ENCODE results near the gene HIC1.

The HIC1 gene

DNA sequence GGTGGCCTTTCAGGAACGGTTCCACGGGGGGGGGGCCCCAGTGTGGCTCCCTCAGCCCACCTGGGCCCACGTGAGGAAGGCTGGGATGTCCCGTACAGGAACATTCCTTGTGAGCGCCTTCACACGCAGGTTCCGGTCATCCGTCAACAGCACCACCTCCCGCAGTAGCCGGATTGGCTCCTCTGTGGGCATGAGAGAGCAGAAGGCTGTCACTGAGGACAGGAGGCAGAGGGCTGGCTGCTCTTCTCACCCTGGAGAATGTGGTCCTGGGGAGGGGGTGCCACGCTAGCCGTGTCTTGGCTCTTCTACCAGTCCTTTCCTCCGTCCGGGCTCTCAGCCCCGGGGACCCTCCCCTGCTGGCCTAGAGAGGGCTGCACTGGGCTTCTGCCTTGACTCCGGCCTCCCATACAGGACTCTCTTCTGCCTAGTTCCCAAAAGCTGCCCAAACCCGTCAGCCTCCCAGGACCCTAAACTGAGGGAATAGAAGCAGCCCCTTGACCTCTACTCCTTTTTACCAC lies 6.6 kb downstream of the HIC1 start:
- no peak for DNase-seq

DNA sequence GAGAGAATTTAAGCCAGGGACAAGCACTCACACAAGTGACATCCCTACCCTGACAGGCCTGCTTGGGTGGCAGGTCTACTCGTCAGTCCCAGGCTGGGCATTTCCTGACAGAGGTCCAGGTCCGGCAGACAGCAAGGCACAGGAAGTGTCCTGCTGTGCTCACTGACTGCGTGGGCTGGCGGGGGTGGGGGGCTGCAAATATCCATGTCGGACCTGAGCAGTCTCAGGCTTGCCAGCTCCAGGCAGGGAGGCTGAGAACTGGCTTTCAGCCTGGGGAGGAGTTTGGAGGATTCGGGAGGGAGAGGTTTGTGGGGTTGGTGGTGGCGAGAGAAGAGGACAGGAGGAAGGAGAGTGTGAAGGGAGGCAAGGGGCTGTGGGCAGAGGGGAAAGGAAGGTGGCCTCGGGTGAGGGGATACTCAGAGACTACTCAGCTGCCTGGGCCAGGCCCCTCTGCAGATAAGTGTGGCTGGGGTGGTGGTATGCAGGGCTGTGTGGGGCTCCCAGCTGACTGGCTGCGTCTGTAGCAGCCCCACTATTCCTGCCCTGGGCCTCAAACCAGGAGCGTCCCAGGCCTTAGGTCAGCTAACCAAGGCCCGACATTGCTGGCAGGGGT lies 7.8 kb downstream of the HIC1 start:
- DNase-seq, result peak; percentile 25

DNA sequence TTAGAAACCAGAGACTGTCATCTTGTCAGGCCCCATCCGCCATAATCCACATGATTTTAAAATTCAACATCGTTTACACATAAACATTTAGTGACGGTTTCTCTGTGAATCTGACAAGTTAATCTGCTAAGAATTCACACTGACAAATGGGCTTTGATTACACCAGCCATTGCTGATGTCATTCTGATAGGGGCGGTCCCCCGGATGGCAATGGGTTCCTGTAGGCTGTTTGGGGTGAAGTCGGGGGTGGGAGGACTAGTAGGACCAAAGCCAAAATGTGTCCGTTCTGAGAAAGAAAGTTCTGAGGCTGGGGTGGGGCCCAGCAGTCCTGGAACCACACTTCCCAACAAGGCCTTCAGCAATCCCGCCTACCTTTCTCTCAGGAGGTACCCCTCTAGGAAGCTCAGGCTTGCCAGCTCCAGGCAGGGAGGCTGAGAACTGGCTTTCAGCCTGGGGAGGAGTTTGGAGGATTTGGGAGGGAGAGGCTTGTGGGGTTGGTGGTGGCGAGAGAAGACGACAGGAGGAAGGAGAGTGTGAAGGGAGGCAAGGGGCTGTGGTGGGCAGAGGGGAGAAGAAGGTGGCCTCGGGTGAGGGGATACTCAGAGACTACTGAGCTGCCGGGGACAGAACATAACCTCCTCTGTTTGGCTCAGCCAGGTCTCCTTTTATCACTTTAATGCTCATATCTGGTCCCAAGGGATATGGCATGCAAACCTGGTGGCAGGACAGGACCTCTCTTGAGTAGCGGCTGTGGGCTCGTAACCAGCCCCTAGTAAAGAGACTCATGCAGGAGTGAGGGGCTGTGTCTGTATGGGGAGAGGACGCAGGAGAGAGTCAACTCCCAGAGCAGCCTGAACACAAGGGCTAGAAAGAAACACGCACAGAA lies 8.6 kb downstream of the HIC1 start:
- no peak for DNase-seq

DNA sequence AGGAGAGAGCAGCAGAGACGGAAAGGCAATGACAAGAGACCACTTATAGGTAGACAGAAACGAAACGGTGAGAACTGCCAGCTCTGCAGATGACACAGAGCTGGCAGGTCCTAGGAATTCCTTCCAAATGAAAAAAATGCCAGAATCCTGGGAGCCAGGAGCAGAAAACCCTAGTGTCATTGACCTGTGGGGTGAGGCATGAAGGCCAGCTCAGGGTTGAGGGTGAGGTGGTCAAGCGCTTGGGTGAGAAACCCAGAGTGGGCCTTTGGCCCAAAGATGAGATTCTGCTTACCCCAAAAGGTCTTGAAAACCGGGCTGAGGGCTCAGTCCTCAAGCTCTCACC lies 9.2 kb downstream of the HIC1 start:
- no peak for DNase-seq

DNA sequence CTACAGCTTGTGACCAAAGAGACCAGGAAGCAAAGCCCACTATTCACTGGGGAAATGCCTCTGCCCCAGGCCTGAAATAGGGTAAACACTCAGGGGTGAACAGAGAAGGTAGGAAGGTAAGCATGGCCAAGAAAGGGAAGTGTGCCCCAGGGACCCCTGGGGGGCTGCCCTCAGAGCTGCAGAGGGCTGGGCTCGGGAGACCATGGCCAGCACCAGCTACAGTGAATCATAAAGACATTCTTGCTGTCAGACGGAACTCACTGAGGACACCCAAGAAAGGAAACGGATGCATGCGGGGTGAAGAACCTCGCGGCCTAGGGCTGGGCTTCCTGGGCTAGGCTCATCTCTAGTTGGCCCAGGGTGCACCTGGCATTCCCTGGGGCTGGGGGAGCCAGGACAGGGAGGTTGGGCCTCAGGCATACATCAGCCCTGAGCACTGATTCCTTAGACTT lies 9.6 kb downstream of the HIC1 start:
- DNase-seq, result no peak

DNA sequence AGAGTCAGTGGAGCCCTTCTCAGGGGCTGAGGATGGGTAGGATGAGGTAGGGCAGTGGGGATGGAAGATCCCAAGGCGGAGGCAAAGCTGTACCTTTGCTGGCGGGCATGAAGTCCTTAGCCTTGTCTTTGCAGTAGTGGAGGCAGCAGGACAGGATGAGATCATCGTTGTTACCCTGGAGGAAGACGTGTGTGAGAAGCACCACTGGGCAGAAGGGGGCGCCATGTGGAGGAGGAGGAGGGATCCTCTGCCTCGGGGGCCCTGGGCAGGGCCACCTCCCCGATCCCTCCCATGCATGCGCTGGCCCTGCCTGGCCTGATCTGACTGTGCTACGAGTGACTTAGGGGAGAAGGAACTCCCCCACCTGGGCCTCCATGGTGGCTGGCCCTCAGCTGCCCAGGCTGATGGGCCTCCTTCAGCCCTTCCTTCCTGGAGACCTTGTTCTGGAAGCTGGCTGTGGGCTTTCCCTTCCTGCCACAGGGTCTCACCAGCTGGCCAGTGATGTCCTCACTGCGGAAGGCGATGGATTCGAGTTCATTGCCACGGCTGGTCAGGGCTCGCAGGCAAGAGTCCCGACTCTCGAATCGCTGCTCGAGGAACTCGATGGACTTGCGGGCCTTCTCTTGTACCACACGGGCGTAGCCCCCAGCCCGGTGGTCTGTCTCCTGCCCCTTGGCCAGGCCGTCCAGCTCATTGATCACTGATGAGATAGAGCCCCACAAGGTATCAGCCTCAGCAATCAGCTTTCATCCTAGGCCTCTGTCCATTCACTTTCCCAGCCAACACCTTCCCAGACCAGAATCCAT lies 10.3 kb downstream of the HIC1 start:
- no peak for DNase-seq

DNA sequence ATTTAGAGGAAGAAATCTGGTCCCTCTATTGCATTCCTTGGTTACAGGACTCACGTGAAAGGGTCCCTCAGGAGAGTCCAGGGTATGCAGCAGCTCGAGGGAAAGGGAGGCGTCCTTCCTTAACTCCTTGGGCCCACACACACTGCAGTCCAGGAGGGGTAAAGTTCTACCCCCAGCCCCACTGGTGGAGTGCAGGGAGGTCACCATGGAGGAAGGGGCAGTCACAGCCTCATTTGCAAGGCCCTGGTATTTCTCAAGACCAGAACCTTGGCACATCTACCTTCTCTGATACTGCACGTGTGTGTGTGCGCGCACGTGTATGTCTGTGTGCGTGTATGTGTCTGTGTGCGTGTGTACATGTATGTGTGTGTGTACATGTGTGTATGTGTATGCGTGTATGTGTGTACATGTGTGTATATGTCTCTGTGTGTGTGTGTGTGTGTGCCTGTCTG lies 11.1 kb downstream of the HIC1 start:
- DNase-seq, result no peak

DNA sequence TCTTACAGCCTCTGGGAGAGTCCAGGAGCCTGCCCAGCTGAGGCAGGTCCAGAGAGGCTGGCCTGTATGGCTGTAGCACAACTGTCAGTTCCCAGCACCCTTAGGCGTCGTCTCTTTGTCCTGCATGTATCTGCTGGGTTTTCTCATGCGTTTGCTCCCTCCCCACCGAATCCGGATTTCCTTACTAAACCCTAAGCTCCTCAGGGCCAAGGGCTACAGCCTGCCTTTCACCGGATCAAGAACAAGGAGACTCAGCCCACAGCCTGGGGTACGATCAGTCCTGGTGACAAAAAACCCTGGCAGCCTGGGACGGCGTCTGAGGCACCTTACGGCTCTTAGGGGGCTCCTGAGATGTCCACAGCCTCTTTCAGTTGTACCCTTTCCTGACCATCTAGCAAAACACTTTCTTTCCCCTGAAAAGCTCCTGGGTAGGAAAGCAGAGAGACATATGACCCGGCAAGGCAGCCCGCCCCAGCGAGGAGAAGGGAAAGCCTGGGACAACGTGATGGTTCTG lies 12.2 kb downstream of the HIC1 start:
- DNase-seq, result no peak

DNA sequence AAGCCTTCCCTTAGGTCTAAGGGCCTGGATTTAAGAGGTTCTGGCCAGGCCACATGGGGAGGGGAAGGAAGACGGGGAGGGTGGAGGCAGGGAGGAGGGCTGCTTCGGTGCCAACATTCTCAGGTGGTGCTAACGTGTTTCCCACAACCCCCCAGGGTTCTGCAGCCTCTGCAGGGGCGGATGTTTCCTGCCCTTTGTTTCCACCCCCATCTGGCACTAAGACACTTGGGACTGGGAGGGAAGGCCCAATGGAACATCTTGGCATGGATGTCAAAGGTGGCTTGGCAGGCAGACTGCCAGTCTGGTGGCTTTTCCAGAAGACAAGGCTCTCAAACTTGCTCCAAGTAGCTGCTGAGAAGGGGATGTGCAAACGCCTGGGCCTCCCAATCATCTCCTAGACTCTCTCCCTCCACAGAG lies 12.7 kb downstream of the HIC1 start:
- no peak for DNase-seq

DNA sequence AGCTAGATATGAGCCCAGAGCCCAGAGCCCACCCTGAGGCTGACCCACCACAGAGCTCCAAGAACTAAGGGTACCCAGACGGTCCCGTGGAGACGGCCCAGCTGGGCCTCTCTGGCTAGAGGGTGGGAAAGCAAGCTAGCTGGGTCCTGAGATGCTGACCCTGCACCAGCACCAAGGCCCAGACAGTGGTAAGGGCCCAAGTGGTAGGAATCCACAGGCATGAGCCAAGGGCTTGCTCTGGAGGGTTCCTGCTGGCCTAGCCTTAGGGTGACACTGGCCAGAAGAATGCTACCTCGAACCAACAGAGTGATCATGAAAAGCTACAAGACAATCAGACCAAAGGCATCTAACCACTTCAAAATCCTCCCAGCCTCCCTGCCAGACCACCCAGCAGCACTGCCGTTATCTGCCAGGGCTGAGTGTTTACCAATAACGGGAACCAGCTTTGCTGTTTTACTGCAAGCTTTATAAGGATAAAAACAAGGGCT lies 13.2 kb downstream of the HIC1 start:
- no peak for DNase-seq

DNA sequence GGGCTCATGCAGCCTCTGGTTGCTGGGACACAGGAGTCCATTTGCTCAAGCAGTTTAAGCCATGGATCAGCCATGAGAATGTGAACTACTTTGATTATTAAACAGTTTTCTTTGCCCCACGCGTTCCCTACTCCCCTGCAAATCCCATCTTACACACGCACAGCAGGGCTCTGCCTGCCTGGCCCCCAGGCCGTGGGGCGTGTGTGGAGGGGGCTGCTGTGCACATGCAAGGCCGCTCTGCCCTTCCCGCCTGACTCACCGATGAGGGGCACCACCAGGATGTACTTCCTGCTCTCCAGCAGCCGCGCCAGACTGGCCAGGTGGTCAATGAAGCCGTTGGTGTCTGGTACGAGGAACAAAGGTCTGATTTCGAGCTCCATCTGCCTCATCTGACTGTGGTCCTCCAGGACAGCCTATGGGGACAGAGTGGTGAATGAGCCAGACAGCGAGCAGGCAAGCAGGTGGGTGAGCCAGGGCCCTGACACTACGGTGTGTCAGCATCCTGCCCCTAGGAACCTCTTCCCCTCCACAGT lies 13.7 kb downstream of the HIC1 start:
- DNase-seq, result peak; percentile 34

DNA sequence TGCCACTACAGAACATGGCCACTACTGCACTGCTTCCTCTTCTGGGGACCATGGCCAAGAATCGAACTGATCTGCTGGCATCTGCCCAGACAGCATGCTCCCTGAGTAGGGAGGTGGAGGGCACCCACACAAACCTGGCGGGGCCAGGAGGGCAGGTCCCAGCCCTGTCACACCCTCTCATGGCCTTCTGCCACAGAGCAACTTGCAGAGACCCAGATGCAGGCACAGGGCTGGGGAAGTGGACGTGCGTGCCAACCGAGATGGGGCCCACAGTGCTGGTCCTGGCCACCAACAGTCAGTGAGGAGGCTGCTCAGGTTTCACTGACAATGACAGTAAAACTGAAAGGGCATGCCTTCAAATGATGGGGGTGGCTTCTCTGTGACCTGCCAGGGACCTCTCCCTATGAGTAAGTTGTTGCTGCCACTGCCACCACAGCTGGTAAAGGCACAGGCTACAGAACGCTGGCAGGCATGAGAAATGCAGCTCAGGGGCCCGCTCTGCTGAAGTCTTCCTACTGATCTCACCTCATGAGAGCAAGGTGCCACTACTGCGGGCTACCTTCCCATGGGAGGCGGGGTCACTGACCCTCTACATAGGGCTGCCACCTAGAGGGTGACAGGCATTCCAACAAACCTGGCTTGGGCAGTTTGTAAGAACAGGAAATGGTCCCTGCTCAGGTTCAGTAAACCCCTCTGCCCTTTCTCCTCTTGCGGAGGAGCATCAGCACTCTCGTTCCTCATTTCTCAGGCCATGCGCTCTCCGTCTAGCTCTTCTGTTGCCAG lies 15.5 kb downstream of the HIC1 start:
- no peak for DNase-seq

DNA sequence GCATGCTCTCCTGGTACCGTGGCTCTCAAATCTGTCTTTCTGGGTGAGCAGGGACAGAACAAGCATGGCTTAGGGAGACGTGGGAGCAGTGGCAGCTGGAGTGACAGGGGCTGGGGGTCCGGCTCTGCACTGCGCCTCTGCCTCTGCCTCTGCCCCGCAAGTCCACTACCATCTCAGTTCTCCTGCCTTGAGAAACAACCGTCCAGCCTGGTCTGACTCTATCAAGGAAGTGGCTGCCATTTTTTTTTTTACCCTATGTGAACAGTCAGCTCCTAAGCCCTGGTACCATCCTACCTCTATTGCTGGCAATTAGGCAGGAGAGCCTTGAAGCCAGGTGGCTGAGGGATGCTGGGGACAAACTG lies 16.1 kb downstream of the HIC1 start:
- no peak for DNase-seq

DNA sequence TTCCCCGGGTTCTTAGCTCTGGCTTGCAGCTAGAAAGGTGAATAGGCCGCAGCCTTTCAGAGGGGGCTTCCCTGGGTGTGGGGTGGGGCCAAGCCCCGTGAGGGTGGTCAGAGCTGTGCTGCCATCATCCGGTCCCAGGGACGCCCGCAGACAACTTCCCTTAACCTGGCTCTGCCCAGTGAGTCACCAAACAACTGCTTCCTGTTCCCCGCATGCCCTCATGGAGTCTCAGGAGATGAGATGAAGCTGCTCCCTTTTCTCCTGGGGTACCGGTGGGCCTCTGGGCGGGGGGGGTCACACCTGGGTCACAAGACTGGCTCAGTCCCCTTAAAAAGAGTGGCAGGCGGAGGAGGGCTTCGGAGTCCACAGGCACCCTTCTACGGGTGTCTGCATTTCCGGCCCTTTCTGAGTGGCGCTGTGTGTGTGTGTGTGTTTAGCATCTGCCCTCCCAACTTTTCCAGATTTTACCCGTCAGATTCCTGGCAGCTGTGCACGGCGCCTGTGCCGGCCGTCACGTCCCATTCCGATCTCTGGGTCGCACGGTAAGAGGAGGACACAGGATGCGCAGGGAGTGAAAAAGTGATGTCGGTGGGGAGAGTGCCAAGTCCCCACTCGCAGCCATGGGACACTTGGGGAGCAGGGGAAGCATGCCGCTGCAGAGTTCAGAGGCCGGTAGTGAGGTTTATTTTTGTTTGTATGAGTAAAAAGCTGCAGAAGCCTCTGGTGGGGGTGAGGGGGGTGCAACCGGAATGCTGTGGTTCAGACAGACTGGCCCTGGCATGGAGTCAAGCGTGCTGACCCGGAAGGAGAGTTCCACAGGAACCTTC lies 16.8 kb downstream of the HIC1 start:
- no peak for DNase-seq

DNA sequence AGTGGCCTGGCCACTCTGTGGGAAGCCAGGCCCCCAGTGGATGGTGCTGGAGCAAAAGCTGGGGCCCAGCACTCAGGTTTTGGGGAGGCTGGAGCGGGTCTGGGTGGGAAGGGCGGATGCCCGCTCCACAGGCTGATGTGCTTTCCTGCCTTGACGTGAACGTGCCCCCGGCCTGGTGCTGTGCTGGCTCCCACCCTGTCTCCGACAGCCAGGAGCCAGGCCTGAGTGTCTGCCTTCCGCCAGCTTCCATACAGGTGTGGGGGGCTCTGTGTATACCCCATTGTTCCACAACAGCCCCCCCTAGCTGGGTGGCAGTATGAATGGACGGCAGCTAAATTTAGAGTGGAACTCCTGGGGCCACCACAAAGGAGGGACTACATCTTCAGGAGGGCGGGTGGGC lies 20.0 kb downstream of the HIC1 start:
- no peak for DNase-seq

DNA sequence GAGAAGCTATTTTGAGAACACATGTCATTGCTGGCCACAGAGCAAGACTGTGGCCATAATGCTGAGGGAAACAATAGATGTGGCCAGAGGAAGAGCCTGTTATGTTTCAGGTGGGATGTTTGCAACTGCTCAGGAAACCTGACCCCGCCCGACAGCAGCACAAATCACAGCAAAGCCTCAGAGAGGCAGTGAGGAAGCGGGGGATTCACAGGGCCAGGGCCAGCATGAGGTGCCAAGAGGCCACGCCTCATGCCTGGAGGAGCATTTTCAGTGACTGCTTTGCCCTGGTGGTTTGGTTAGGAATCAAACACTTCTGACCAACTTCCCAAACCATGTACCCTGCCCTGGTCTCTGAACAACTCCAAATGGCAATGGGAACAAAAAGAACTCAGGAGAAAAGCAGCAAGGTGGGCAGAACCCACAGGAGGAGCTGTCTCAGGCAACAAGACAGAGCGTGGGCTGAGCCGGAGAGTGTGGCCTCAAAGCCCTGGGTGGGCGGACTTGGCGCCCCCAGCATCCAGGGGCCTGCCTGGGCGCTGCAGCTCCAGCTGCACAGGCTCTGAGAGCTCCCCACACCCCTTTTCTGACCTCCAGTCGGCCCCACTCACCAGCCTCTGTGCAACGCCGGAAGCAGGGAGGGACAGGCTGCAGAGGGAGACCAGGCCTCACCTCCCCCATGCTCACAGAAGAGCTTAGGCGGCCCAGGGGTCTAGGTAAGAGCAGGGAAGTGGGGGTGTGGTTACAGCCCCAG lies 20.6 kb downstream of the HIC1 start:
- DNase-seq, result no peak

DNA sequence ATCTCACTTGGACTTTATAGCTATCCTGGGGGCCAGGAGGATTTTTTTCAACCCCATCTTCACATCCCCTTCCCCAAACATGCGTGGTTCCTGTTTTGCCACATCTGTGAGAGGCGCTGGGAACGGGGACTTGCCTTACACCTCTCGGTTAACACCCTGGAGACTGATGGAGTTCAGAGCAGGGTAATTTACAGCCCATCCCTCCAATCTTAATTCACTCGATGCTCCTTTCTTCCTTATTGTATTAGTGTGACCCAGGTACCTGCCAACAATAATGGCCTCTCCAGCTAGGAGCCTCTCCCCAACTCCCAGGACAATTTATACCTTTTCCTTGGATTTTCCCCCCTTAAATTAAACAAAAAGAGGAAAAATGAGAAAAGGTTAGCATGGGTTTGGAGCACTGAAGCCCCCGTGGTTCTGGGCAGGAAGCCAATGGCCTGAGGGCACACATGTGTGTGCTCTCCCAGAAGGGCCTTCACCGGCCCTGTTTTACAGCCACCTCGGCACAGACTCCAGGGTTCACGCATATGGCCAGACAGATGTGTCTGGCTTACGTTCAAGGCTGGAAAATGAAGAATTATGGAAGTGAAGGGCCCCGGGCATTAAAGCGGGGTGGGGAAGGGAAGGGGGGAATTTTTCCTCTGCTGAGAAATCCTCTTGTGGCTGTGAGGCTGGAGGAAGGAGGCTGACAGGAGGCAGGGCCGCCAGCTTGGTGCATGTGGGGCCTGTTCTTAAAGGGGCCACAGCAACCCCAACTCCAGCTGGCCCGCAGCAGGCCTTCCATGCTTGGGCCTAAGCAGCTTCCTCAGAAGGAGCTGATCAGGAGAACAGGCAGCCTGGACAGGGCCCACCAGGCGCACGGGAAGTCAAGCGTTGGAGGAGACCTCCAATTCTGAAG lies 21.4 kb downstream of the HIC1 start:
- DNase-seq, result peak; percentile 55

DNA sequence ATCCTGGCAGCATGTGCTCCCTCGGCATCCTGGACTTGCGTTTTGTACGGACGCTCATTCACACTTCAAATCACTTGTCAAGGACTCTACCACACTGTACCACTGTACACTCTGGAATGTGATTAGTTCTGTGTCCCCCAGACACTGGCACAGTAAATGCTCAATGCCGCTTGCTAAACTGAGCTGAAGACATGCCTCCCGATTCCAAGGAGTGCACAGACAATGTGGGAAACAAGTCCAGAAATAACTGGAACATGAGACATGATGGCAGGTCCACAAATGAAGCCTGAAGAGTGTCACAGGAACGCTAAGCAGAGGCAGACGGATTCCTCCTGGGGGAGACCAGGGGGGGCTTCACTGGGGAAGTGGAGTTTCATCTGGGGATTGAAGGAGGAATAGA lies 22.1 kb downstream of the HIC1 start:
- DNase-seq, result no peak

DNA sequence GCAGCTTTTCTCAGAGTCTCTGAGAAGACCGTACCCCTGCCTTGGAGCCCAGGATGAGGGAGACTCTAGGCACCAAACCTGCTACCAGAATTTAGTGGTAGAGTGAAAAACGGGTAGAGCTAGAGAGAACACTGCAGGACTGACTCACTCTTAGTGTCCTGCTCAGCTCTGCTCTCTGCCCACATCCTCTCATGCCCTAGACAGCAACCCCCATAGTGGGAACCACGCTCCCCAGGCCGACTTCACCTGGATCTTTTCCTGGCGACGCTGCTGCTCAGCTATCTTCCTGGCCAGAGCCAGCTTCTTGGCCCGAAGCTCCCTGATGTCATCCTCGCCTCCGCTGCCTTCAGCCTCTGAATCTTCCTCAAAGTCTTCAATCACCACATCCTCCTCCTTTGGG lies 26.7 kb downstream of the HIC1 start:
- DNase-seq, result no peak
